NT2/D1 (cell line): Measurements from ENCODE around the gene AUH.

Source experiments
- SUZ12 ChIP-seq: IDR thresholded peaks from 2 replicates; pipeline ENCODE4 v1.6.1; 2011; ENCODE audit not compliant: insufficient read length, insufficient read depth; ENCODE audit errors: extremely low read depth
- YY1 ChIP-seq: IDR thresholded peaks from 2 replicates; pipeline ENCODE4 v1.6.1; 2011; ENCODE audit not compliant: insufficient read length, insufficient read depth
- ZNF274 ChIP-seq: IDR thresholded peaks from 2 replicates; pipeline ENCODE4 v1.6.1; 2011; ENCODE audit warnings: mild to moderate bottlenecking, low read depth, low read length

DNA sequence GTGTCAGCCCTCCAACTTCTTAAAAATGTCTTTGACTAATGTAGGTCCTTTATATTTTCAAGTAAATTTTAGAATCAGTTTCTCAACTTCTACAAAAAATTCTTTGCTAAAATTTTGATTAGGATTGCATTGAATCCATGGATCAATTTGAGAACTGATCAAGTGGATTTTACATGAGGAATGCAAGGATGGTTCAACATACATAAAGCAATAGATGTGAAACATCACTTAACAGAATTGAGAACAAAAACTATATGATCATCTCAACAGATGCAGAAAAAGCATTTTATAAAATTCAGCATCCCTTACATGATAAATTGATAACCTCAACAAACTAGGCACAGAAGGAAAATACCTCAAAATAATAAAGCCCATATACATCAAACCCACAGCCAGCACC lies 190.8 kb downstream of the AUH start:
- TF ChIP-seq ZNF274 = no peak
- TF ChIP-seq SUZ12 = no peak
- TF ChIP-seq YY1 = no peak
